Liver (tissue), 9 donors: Measurements from ENCODE around the gene DHRS9. TPM values are rescaled to one million over a fixed set of nuclear protein-coding genes. Genes with fewer than 3 reads are reported as not detected.

Experiments
- DNase-seq: peaks from one replicate; pipeline ENCODE4 v3.0.0-alpha.2; 2017; ENCODE audit warnings: low spot score
- H3K27ac ChIP-seq, 2 donors: one replicate each; pipeline ENCODE4 v1.7.0; 2013; ENCODE audit warnings: inconsistent platforms in 2 of 2, low read length in 2 of 2, control low read depth in 1 of 2, low read depth in 1 of 2, mild to moderate bottlenecking in 1 of 2
- H3K27me3 ChIP-seq, 4 donors: one replicate each; pipeline versions ENCODE4 v1.6.1 to v1.7.0; 2013; ENCODE audit warnings: low read length in 3 of 4, inconsistent platforms in 1 of 4, mild to moderate bottlenecking in 1 of 4, moderate library complexity in 1 of 4; ENCODE audit not compliant: control insufficient read depth in 4 of 4, insufficient read depth in 4 of 4
- H3K36me3 ChIP-seq, 4 donors: one replicate each; pipeline versions ENCODE4 v1.6.1 to v1.7.0; 2013; ENCODE audit warnings: low read length in 3 of 4, mild to moderate bottlenecking in 3 of 4, low read depth in 1 of 4, moderate library complexity in 1 of 4; ENCODE audit not compliant: control insufficient read depth in 4 of 4, insufficient read depth in 3 of 4
- H3K4me1 ChIP-seq, 4 donors: one replicate each; pipeline versions ENCODE4 v1.6.1 to v1.7.0; 2013; ENCODE audit warnings: low read length in 3 of 4, mild to moderate bottlenecking in 3 of 4, moderate library complexity in 1 of 4; ENCODE audit not compliant: control insufficient read depth in 4 of 4, insufficient read depth in 4 of 4
- H3K4me3 ChIP-seq, 3 donors: one replicate each; pipeline versions ENCODE4 v1.6.1 to v1.7.0; 2013; ENCODE audit warnings: low read length in 3 of 3, control low read depth in 1 of 3, low read depth in 1 of 3, mild to moderate bottlenecking in 1 of 3
- H3K9ac ChIP-seq, 2 donors: one replicate each; pipeline ENCODE4 v1.7.0; 2013; ENCODE audit warnings: low read length in 2 of 2, mild to moderate bottlenecking in 2 of 2, moderate library complexity in 2 of 2, control low read depth in 1 of 2, low read depth in 1 of 2
- H3K9me3 ChIP-seq, 4 donors: one replicate each; pipeline versions ENCODE4 v1.6.1 to v1.7.0; 2013; ENCODE audit warnings: low read length in 3 of 4; ENCODE audit not compliant: control insufficient read depth in 4 of 4
- EGR1 ChIP-seq, 2 donors: IDR thresholded peaks; 2 replicates each; pipeline ENCODE4 v1.6.1; 2016 to 2018; ENCODE audit warnings: antibody characterized with exemption in 2 of 2, low read depth in 2 of 2
- FOXA1 ChIP-seq: IDR thresholded peaks from 2 replicates; pipeline ENCODE4 v1.6.1; 2016; ENCODE audit warnings: antibody characterized with exemption
- FOXA2 ChIP-seq: IDR thresholded peaks from 2 replicates; pipeline ENCODE4 v1.6.1; 2016; ENCODE audit warnings: antibody characterized with exemption
- GABPA ChIP-seq, 2 donors: IDR thresholded peaks in 1 of 2; conservative IDR thresholded peaks in 1 of 2; 2 replicates each; pipeline ENCODE4 v1.6.1; 2016; ENCODE audit warnings: antibody characterized with exemption in 2 of 2, mild to moderate bottlenecking in 1 of 2, moderate library complexity in 1 of 2
- HNF4A ChIP-seq, 2 donors: conservative IDR thresholded peaks; 2 replicates each; pipeline ENCODE4 v1.6.1; 2016; ENCODE audit warnings: antibody characterized with exemption in 2 of 2, mild to moderate bottlenecking in 2 of 2
- HNF4G ChIP-seq: IDR thresholded peaks from 2 replicates; pipeline ENCODE4 v1.6.1; 2016; ENCODE audit warnings: antibody characterized with exemption
- JUND ChIP-seq, 2 donors: IDR thresholded peaks; 2 replicates each; pipeline ENCODE4 v1.6.1; 2016; ENCODE audit warnings: antibody characterized with exemption in 2 of 2
- NR2F2 ChIP-seq: IDR thresholded peaks from 2 replicates; pipeline ENCODE4 v1.6.1; 2016; ENCODE audit warnings: antibody characterized with exemption
- RAD21 ChIP-seq, 2 donors: IDR thresholded peaks; 2 replicates each; pipeline ENCODE4 v1.6.1; 2016; ENCODE audit warnings: antibody characterized with exemption in 2 of 2, mild to moderate bottlenecking in 2 of 2
- RXRA ChIP-seq, 2 donors: IDR thresholded peaks; 2 replicates each; pipeline ENCODE4 v1.6.1; 2017 to 2018; ENCODE audit warnings: antibody characterized with exemption in 2 of 2, mild to moderate bottlenecking in 1 of 2
- SP1 ChIP-seq: IDR thresholded peaks from 2 replicates; pipeline ENCODE4 v1.6.1; 2018; ENCODE audit warnings: antibody characterized with exemption, mild to moderate bottlenecking
- TAF1 ChIP-seq: conservative IDR thresholded peaks from 2 replicates; pipeline ENCODE4 v1.6.1; 2016; ENCODE audit warnings: antibody characterized with exemption, mild to moderate bottlenecking
- YY1 ChIP-seq: IDR thresholded peaks from 2 replicates; pipeline ENCODE4 v1.6.1; 2016; ENCODE audit warnings: antibody characterized with exemption, mild to moderate bottlenecking
- WGBS: extraction: QIAGEN DNeasy Blood & Tissue Kit; methylation state at CpG from one replicate; pipeline ENCODE4 v1.1.7; 2013; 5-methylcytosine and 5-hydroxymethylcytosine counted together
- polyA plus RNA-seq, 2 donors: library from polyadenylated mRNA; stranded (reverse) in 1 of 2; unstranded in 1 of 2; fragments of 200-250 nt in 1 of 2; fragments of >200 nt in 1 of 2; fragmentation: Nextera tagmentation in 1 of 2; extraction: Ambion mirVana in 1 of 2; gene quantifications; one replicate each; pipeline versions ENCODE4 v1.2.1 to v1.2.3, GENCODE V29; 2013 to 2015
- total RNA-seq, 2 donors: library from RNA; depleted of rRNA; stranded (reverse); fragments of >200 nt; gene quantifications; one replicate each; pipeline ENCODE4 v1.2.3, GENCODE V29; 2014
- TF ChIP-seq, protein P1 (sequence below): IDR thresholded peaks from 2 replicates; pipeline ENCODE4 v1.6.1; 2016; ENCODE audit warnings: antibody characterized with exemption
- TF ChIP-seq, protein P2 (sequence below): IDR thresholded peaks from 2 replicates; pipeline ENCODE4 v1.6.1; 2016; ENCODE audit warnings: antibody characterized with exemption
- TF ChIP-seq, protein P3 (sequence below): IDR thresholded peaks from 2 replicates; pipeline ENCODE4 v1.6.1; 2016; ENCODE audit warnings: antibody characterized with exemption
- TF ChIP-seq, protein P4 (sequence below): IDR thresholded peaks from 2 replicates; pipeline ENCODE4 v1.6.1; 2016; ENCODE audit warnings: antibody characterized with exemption, mild to moderate bottlenecking
- TF ChIP-seq, protein P5 (sequence below): fragments of 150-350 bp; IDR thresholded peaks from 2 replicates; pipeline ENCODE4 v1.5.1; 2017; ENCODE audit warnings: improper control_type of control experiment, low read depth, low read length; ENCODE audit not compliant: missing input control
- donor health status: healthy.
- donor health status: healthy.
- donor health status: healthy.
- donor health status: healthy.
- donor health status: healthy.

The DHRS9 gene
- total and polyA plus RNA-seq, 4 donors, result 0.25 to 0.93 (median 0.63) TPM

DNA sequence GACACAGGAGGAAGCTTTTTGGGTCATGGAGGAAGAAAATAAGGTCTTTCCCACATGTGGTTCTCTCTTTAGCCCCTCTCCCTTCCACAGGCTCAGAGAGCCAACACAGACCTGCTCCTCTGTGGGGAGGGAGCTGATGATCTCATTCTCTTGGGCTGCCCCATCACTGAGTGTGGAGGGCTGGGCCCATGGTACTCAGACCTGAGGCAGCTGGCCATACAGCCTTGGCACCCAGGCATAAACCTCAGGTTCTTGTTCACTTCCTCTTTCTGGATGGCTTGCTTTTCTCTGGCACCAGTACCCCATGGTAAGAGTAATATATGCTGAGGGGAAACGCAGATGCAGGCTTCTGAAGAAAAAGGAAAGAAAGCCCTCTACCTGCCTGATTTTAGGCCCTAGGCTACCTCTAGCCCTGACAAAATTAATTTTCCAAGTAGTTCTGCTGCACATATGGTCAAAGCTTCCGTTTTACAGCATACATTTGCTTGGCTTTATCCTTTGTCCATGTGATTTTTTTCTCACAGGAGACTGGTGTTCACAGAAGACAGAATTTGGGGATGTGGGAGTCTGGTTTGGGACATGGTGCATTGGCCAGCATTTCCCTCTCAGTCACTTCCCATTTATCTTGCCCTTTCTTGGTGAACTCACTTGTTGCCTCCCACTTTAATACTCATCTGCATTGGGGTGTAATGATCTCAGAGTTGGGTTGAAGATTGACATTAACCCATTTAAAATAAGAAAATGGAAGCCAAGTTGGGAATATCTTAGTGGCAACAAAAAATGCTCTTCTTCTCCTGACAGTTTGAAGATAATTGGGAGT, 11.1 kb downstream of the DHRS9 start:
- 87% methylated on average over 2 of the region's 2 CpGs for WGBS
- Histone ChIP-seq H3K9me3 (no peaks in the 10 kb centered on the region), H3K9ac (no peak overlapping the region), H3K36me3 (no peaks in the 10 kb centered on the region), H3K27me3 (no peaks in the 10 kb centered on the region), H3K4me1 (peaks cover 0 to 6% (median 0%) of the 10 kb centered on the region in 4 donors), H3K27ac (no peak overlapping the region), H3K4me3 (no peak overlapping the region)
- no peak for TF ChIP-seq RXRA (IDR thresholded peaks at IDR 0.05)
- TF ChIP-seq, protein P1, sequence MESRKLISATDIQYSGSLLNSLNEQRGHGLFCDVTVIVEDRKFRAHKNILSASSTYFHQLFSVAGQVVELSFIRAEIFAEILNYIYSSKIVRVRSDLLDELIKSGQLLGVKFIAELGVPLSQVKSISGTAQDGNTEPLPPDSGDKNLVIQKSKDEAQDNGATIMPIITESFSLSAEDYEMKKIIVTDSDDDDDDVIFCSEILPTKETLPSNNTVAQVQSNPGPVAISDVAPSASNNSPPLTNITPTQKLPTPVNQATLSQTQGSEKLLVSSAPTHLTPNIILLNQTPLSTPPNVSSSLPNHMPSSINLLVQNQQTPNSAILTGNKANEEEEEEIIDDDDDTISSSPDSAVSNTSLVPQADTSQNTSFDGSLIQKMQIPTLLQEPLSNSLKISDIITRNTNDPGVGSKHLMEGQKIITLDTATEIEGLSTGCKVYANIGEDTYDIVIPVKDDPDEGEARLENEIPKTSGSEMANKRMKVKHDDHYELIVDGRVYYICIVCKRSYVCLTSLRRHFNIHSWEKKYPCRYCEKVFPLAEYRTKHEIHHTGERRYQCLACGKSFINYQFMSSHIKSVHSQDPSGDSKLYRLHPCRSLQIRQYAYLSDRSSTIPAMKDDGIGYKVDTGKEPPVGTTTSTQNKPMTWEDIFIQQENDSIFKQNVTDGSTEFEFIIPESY, result no peak
- no peak for TF ChIP-seq JUND (IDR thresholded peaks at IDR 0.05)
- no peak for TF ChIP-seq EGR1 (IDR thresholded peaks at IDR 0.05; ENCODE audit: low read depth in 2 of 2)
- TF ChIP-seq NR2F2, result no peak
- no peak for TF ChIP-seq FOXA1
- no peak for DNase-seq

DNA sequence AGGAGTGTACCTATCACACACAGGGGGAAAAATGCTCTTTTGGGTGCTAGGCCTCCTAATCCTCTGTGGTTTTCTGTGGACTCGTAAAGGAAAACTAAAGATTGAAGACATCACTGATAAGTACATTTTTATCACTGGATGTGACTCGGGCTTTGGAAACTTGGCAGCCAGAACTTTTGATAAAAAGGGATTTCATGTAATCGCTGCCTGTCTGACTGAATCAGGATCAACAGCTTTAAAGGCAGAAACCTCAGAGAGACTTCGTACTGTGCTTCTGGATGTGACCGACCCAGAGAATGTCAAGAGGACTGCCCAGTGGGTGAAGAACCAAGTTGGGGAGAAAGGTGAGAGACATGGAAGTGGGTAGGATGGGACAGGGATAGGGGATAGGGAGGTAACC, 12.2 kb downstream of the DHRS9 start:
- DNase-seq, result no peak
- Histone ChIP-seq H3K27me3 (no peaks in the 10 kb centered on the region), H3K4me1 (peaks cover 0 to 3% (median 0%) of the 10 kb centered on the region in 4 donors), H3K4me3 (no peak overlapping the region), H3K36me3 (no peaks in the 10 kb centered on the region), H3K9ac (no peak overlapping the region), H3K27ac (no peak overlapping the region), H3K9me3 (no peaks in the 10 kb centered on the region)
- WGBS, result 83% methylated on average over 5 of the region's 5 CpGs
- TF ChIP-seq NR2F2 (no peak), RAD21 (IDR thresholded peaks at IDR 0.05) (no peak), RXRA (IDR thresholded peaks at IDR 0.05) (no peak), HNF4A (conservative IDR thresholded peaks at IDR 0.05) (no peak), TAF1 (no peak), SP1 (no peak), FOXA2 (no peak), YY1 (no peak), GABPA (IDR thresholded peaks at IDR 0.05 in 1 of 2, conservative IDR thresholded peaks at IDR 0.05 in 1 of 2) (no peak), EGR1 (IDR thresholded peaks at IDR 0.05; ENCODE audit: low read depth in 2 of 2) (no peak), HNF4G (no peak), JUND (IDR thresholded peaks at IDR 0.05) (no peak), FOXA1 (no peak)
- TF ChIP-seq, protein P2, sequence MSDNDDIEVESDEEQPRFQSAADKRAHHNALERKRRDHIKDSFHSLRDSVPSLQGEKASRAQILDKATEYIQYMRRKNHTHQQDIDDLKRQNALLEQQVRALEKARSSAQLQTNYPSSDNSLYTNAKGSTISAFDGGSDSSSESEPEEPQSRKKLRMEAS, result no peak
- TF ChIP-seq, protein P3, sequence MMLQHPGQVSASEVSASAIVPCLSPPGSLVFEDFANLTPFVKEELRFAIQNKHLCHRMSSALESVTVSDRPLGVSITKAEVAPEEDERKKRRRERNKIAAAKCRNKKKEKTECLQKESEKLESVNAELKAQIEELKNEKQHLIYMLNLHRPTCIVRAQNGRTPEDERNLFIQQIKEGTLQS, result no peak
- TF ChIP-seq, protein P4, sequence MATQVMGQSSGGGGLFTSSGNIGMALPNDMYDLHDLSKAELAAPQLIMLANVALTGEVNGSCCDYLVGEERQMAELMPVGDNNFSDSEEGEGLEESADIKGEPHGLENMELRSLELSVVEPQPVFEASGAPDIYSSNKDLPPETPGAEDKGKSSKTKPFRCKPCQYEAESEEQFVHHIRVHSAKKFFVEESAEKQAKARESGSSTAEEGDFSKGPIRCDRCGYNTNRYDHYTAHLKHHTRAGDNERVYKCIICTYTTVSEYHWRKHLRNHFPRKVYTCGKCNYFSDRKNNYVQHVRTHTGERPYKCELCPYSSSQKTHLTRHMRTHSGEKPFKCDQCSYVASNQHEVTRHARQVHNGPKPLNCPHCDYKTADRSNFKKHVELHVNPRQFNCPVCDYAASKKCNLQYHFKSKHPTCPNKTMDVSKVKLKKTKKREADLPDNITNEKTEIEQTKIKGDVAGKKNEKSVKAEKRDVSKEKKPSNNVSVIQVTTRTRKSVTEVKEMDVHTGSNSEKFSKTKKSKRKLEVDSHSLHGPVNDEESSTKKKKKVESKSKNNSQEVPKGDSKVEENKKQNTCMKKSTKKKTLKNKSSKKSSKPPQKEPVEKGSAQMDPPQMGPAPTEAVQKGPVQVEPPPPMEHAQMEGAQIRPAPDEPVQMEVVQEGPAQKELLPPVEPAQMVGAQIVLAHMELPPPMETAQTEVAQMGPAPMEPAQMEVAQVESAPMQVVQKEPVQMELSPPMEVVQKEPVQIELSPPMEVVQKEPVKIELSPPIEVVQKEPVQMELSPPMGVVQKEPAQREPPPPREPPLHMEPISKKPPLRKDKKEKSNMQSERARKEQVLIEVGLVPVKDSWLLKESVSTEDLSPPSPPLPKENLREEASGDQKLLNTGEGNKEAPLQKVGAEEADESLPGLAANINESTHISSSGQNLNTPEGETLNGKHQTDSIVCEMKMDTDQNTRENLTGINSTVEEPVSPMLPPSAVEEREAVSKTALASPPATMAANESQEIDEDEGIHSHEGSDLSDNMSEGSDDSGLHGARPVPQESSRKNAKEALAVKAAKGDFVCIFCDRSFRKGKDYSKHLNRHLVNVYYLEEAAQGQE, result no peak
- TF ChIP-seq, protein P1, result no peak
- TF ChIP-seq, protein P5, sequence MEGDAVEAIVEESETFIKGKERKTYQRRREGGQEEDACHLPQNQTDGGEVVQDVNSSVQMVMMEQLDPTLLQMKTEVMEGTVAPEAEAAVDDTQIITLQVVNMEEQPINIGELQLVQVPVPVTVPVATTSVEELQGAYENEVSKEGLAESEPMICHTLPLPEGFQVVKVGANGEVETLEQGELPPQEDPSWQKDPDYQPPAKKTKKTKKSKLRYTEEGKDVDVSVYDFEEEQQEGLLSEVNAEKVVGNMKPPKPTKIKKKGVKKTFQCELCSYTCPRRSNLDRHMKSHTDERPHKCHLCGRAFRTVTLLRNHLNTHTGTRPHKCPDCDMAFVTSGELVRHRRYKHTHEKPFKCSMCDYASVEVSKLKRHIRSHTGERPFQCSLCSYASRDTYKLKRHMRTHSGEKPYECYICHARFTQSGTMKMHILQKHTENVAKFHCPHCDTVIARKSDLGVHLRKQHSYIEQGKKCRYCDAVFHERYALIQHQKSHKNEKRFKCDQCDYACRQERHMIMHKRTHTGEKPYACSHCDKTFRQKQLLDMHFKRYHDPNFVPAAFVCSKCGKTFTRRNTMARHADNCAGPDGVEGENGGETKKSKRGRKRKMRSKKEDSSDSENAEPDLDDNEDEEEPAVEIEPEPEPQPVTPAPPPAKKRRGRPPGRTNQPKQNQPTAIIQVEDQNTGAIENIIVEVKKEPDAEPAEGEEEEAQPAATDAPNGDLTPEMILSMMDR, result no peak
